K562 (cell line): ENCODE measurements around the gene ALDH7A1. TPM values are rescaled to one million over a fixed set of nuclear protein-coding genes. Genes with fewer than 3 reads are reported as not detected.

ENCODE experiments used
- ATAC-seq: fragments of 200-7000 bp; cut with Tn5 transposase; 3 replicates; pipeline ENCODE4 v1.9.1; 2020; ENCODE audit warnings: moderate library complexity
- BruUV-seq: library from RNA; stranded (reverse); fragments of 400-500 nt; replicated peaks from 2 replicates; lab custom pipeline; 2021; lab: Mats Ljungman, UMichigan
- CTCF ChIA-PET: fragments of 300-600 bp; formaldehyde crosslinking; extraction: SDS; loops from one replicate; lab custom pipeline; 2021; ENCODE audit warnings: low intra/inter-chr PET ratio; lab: Yijun Ruan, JAX
- POLR2A ChIA-PET: fragments of 300-600, 350-650 bp; sonication (Branson Sonifier 250); formaldehyde crosslinking; extraction: SDS; loops from one replicate; lab custom pipeline; 2021; ENCODE audit warnings: antibody characterized with exemption, inconsistent platforms; lab: Yijun Ruan, JAX
- DNase-seq, 4 experiments: peaks; one replicate each; pipeline versions ENCODE4 v3.0.0 to v3.0.0-alpha.2; 2011 to 2018; ENCODE audit warnings: low spot score in 3 of 4, mixed read lengths in 3 of 4; ENCODE audit errors: extremely low read depth in 1 of 4
- FAIRE-seq: peaks from 2 replicates; lab custom pipeline; 2011; peaks lifted over from hg19 to GRCh38; lab: Jason Lieb, UNC
- H2AFZ ChIP-seq: 2 replicates; pipeline ENCODE4 v1.6.0; 2011; ENCODE audit warnings: low read depth, low read length, control low read depth, inconsistent platforms
- H3K27ac ChIP-seq: fragments of 200-600 bp; 3 replicates; pipeline ENCODE4 v1.8.0; 2011; ENCODE audit warnings: low read depth, mild to moderate bottlenecking, control low read depth, inconsistent platforms, low read length, moderate library complexity, mixed read lengths; ENCODE audit errors: extremely low read depth
- H3K27me3 ChIP-seq, 2 experiments: fragments of 300-600 bp in 1 of 2; 2 replicates in 1 of 2; 3 replicates in 1 of 2; pipeline versions ENCODE4 v1.6.0 to v1.8.0; 2011; ENCODE audit warnings: inconsistent platforms in 2 of 2, low read length in 2 of 2, mild to moderate bottlenecking in 1 of 2, mixed read lengths in 1 of 2, moderate library complexity in 1 of 2; ENCODE audit not compliant: control insufficient read depth in 2 of 2, insufficient read depth in 2 of 2
- H3K36me3 ChIP-seq: fragments of 300-600 bp; 3 replicates; pipeline ENCODE4 v1.8.0; 2011; ENCODE audit warnings: mild to moderate bottlenecking, low read length, inconsistent platforms; ENCODE audit not compliant: control insufficient read depth, insufficient read depth
- H3K4me1 ChIP-seq, 2 experiments: fragments of 200-600 bp in 1 of 2; replicated peaks in 1 of 2; 2 replicates in 1 of 2; 3 replicates in 1 of 2; pipeline versions ENCODE4 v1.5.1 to v1.8.0; 2011; ENCODE audit warnings: inconsistent platforms in 2 of 2, low read length in 2 of 2, mild to moderate bottlenecking in 1 of 2, mixed read lengths in 1 of 2, moderate library complexity in 1 of 2; ENCODE audit not compliant: control insufficient read depth in 2 of 2, insufficient read depth in 2 of 2
- H3K4me2 ChIP-seq: 2 replicates; pipeline ENCODE4 v1.6.1; 2011; ENCODE audit warnings: low read length, control low read depth, inconsistent platforms, mixed read lengths; ENCODE audit not compliant: insufficient read depth
- H3K4me3 ChIP-seq: fragments of 200-600 bp; sonication (generic), shearing (Covaris generic); 2 replicates; pipeline ENCODE4 v1.5.1; 2016; ENCODE audit warnings: control low read depth, inconsistent platforms
- H3K79me2 ChIP-seq: fragments of 200-600 bp; 3 replicates; pipeline ENCODE4 v1.8.0; 2011; ENCODE audit warnings: low read length, inconsistent platforms; ENCODE audit not compliant: control insufficient read depth, insufficient read depth
- H3K9ac ChIP-seq, 2 experiments: 2 replicates each; pipeline versions ENCODE4 v1.6.0 to v1.6.1; 2011; ENCODE audit warnings: low read depth in 2 of 2, low read length in 2 of 2, control low read depth in 1 of 2, inconsistent platforms in 1 of 2, mild to moderate bottlenecking in 1 of 2, mixed read lengths in 1 of 2; ENCODE audit not compliant: insufficient read depth in 1 of 2
- H3K9me1 ChIP-seq: one replicate; pipeline ENCODE4 v1.6.0; 2011; ENCODE audit warnings: inconsistent platforms, mild to moderate bottlenecking, low read length, moderate library complexity; ENCODE audit not compliant: control insufficient read depth, insufficient read depth
- H3K9me3 ChIP-seq: replicated peaks from 2 replicates; pipeline ENCODE4 v1.5.1; 2011; ENCODE audit warnings: low read depth, low read length, inconsistent platforms; ENCODE audit not compliant: control insufficient read depth, insufficient read depth
- H4K20me1 ChIP-seq: replicated peaks from 2 replicates; pipeline ENCODE4 v1.6.1; 2011; ENCODE audit warnings: low read length, inconsistent platforms, mixed read lengths; ENCODE audit not compliant: control insufficient read depth, insufficient read depth
- ATF1 ChIP-seq, 2 experiments: fragments of 450-650 bp in 1 of 2; IDR thresholded peaks; 2 replicates each; pipeline ENCODE4 v1.6.1; 2016; ENCODE audit warnings: missing compliant biosample characterization in 1 of 2, missing genetic modification characterization in 1 of 2
- CTCF ChIP-seq, 3 experiments: IDR thresholded peaks in 2 of 3; conservative IDR thresholded peaks in 1 of 3; 2 replicates each; pipeline ENCODE4 v1.5.1; 2011 to 2012; ENCODE audit warnings: low read length in 3 of 3, mild to moderate bottlenecking in 3 of 3, control low read depth in 2 of 3, improper control_type of control experiment in 1 of 3, inconsistent platforms in 1 of 3, low read depth in 1 of 3, mixed read lengths in 1 of 3, moderate library complexity in 1 of 3; ENCODE audit not compliant: insufficient read depth in 2 of 3
- EHMT2 ChIP-seq: fragments of 450-650 bp; IDR thresholded peaks from 2 replicates; pipeline ENCODE4 v1.6.1; 2018; ENCODE audit warnings: antibody characterized with exemption
- MAZ ChIP-seq, 2 experiments: fragments of 450-650 bp in 1 of 2; sonication (generic) in 1 of 2; formaldehyde crosslinking; IDR thresholded peaks in 1 of 2; conservative IDR thresholded peaks in 1 of 2; 2 replicates each; pipeline versions ENCODE4 v1.4.0 to v1.5.0; 2020; ENCODE audit warnings: mild to moderate bottlenecking in 1 of 2, missing genetic modification reagents in 1 of 2
- NFE2 ChIP-seq: IDR thresholded peaks from 2 replicates; pipeline ENCODE4 v1.6.1; 2014; ENCODE audit warnings: antibody characterized with exemption, low read depth
- ZBTB1 ChIP-seq: sonication (generic); formaldehyde crosslinking; IDR thresholded peaks from 2 replicates; pipeline ENCODE4 v1.8.1; 2023; ENCODE audit warnings: missing genetic modification reagents, low read depth, mild to moderate bottlenecking, borderline replicate concordance
- ZNF23 ChIP-seq: fragments of 250-450 bp; sonication (Bioruptor Pico); IDR thresholded peaks from 2 replicates; pipeline ENCODE4 v1.4.0; 2020; ENCODE audit warnings: mild to moderate bottlenecking
- ZNF57 ChIP-seq: fragments of 450-650 bp; formaldehyde crosslinking; IDR thresholded peaks from 2 replicates; pipeline ENCODE4 v1.4.0; 2020; ENCODE audit warnings: mild to moderate bottlenecking, moderate library complexity
- WGBS: fragments of 100-300 bp; shearing (Covaris generic); methylation state at CpG from one replicate; pipeline ENCODE4 v1.1.6; 2016; ENCODE audit warnings: low coverage, mixed read lengths; ENCODE audit not compliant: insufficient coverage; ENCODE audit errors: missing lambda C conversion rate; 5-methylcytosine and 5-hydroxymethylcytosine counted together
- in situ Hi-C: fragments of 300-500 bp; cut with MboI; formaldehyde crosslinking; loops from 4 replicates; pipeline ENCODE4 v1.15.0; 2018; ENCODE audit warnings: inconsistent platforms, mixed read lengths
- intact Hi-C: fragments of 100-400 bp; cut with micrococcal nuclease; formaldehyde crosslinking; loops from 2 replicates; pipeline ENCODE4 v1.14.2; 2022
- polyA plus RNA-seq, 8 experiments: library from polyadenylated mRNA; depleted of rRNA in 4 of 8; stranded (reverse) in 5 of 8; unstranded in 3 of 8; fragments of >200 nt; fragmentation: Nextera tagmentation in 2 of 8; fragmentation: Illumina TruSeq in 1 of 8; extraction: Ambion mirVana in 2 of 8; extraction: Trizol in 1 of 8; gene quantifications; 2 replicates each; pipeline versions ENCODE4 v1.2.1 to v1.2.3, GENCODE V29; 2011 to 2014; ENCODE audit warnings: inconsistent platforms in 1 of 8, missing spikeins in 1 of 8
- total RNA-seq, 7 experiments: library from RNA; depleted of rRNA in 6 of 7; stranded (reverse); fragments of >200 nt in 6 of 7; fragmentation: Illumina TruSeq in 2 of 7; extraction: Trizol in 2 of 7; gene quantifications; 2 replicates each; pipeline versions ENCODE4 v1.2.1 to v1.2.3, GENCODE V29; 2011 to 2021; ENCODE audit warnings: low replicate concordance in 1 of 7

The ALDH7A1 gene
- total and polyA plus RNA-seq, 9 of the 15 experiments (the other 6 are each of a cell fraction or from before 2014, with no cell fraction given) = 0.04 to 0.49 TPM; not detected in 7

GRCh38 chr5:126499278-126499677 lies 95.7 kb downstream of the ALDH7A1 start:
- H3K4me3 ChIP-seq = no peak overlapping the region
- in situ Hi-C loops = no loop called here
- peaks cover 0 to 7% of the 10 kb centered on the region in 2 experiments; a peak in 4 of 5 replicates for H3K4me1 ChIP-seq
- ChIA-PET CTCF (no interaction called here), POLR2A (interaction anchor here (0.6 to 2.0 kb wide), 2 partner anchors 13 to 155 kb away, joined by 3 to 8 read pairs; no protein-coding TSS in a partner anchor)
- H3K27ac ChIP-seq = no peak overlapping the region
- no peaks in the 10 kb centered on the region for H3K36me3 ChIP-seq
- H4K20me1 ChIP-seq = no peaks in the 10 kb centered on the region
- WGBS = 13% methylated on average over 2 of the region's 2 CpGs
- DNase-seq = no peak
- H3K9me1 ChIP-seq = no peaks in the 10 kb centered on the region
- no peak for TF ChIP-seq NFE2
- no peak for TF ChIP-seq ATF1 (CRISPR knock-in tag; IDR thresholded peaks at IDR 0.05)
- TF ChIP-seq ATF1 (tag; IDR thresholded peaks at IDR 0.05) = no peak
- TF ChIP-seq ZBTB1 (CRISPR knock-in tag) = no peak
- no peak for TF ChIP-seq CTCF (IDR thresholded peaks at IDR 0.05 in 2 of 3, conservative IDR thresholded peaks at IDR 0.05 in 1 of 3; ENCODE audit: insufficient read depth in 2 of 3, low read depth in 1 of 3, low read length in 3 of 3)
- TF ChIP-seq ZNF57 (CRISPR knock-in tag) = no peak
- no peak for TF ChIP-seq MAZ (CRISPR knock-in tag; conservative IDR thresholded peaks at IDR 0.05 in 1 of 2, IDR thresholded peaks at IDR 0.05 in 1 of 2)
- no peak for TF ChIP-seq ZNF23 (CRISPR knock-in tag)
- TF ChIP-seq EHMT2 = no peak
- no peaks in the 10 kb centered on the region for H3K79me2 ChIP-seq
- no peaks in the 10 kb centered on the region for H3K9me3 ChIP-seq
- ATAC-seq = no peak
- no peaks in the 10 kb centered on the region for H3K27me3 ChIP-seq
- no peak for FAIRE-seq
- no TSS peak for BruUV-seq
- H3K9ac ChIP-seq = no peak overlapping the region
- H2AFZ ChIP-seq = no peak overlapping the region
- intact Hi-C loops = no loop called here
- no peak overlapping the region for H3K4me2 ChIP-seq
